ENCODE results near the gene PPARD.

Gene PPARD

DNA sequence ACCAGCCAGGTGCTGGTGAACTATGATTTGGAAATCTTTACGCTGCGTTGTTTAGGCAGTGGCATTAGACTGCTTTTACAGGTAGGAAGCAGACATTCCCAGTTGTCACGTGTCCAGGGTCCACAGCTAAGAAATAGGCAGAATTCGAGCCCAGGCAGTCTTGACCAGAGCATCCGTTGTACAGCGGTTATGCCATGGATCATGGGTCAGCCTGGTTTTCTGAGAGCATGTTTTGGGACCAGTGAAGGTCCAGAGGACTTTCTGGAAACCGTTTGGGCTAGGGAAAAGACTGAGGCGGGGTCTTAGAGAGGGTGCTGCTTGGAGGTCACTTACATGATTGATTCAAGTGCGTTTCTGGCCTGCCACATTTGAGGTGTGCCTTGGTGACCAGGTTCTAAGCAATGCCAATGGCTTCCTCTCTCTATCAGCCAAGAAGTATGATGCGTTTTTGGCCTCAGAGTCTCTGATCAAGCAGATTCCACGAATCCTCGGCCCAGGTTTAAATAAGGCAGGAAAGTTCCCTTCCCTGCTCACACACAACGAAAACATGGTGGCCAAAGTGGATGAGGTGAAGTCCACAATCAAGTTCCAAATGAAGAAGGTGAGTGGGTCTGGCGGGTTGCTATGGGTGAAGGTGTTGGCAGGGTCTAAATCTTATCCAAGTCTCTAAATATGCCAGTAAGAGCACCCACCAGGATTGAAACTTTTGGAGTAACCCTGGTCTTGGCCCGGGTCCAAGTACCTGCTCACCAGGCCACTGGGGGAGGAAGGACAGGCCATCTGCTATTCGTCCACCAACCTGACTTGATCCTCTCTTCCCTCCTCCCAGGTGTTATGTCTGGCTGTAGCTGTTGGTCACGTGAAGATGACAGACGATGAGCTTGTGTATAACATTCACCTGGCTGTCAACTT lies 127.6 kb downstream of the PPARD start:
- DNase-seq (ENCODE audit: low spot score) = peak; percentile 64

DNA sequence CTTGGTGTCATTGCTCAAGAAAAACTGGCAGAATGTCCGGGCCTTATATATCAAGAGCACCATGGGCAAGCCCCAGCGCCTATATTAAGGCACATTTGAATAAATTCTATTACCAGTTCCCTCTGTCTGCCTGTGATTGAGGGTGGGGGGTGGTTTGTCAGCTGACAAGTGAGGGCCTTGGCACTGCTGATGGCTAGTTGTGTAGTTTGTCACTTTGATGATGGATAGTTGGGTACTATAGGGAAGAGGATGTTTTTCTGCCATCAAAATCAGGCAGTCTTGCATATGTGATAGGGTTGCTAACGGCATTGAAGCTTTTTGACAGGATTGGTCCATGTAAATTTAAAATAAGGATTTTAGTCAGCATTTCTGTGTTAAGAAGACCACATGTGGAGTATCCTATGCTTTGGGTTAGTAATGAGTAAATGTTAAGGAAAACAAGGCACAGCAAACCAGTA lies 128.3 kb downstream of the PPARD start:
- DNase-seq (ENCODE audit: low spot score) = peak; percentile 49

- no peak for DNase-seq (ENCODE audit: low spot score)
Measured at GRCh38 chr6:35471836-35472345, 129.5 kb downstream of the PPARD start.

- no peak for DNase-seq (ENCODE audit: low spot score)
Measured at GRCh38 chr6:35473075-35473849, 130.9 kb downstream of the PPARD start.

GRCh38 chr6:35473850-35474130 lies 131.4 kb downstream of the PPARD start:
- DNase-seq (ENCODE audit: low spot score) = no peak

DNA sequence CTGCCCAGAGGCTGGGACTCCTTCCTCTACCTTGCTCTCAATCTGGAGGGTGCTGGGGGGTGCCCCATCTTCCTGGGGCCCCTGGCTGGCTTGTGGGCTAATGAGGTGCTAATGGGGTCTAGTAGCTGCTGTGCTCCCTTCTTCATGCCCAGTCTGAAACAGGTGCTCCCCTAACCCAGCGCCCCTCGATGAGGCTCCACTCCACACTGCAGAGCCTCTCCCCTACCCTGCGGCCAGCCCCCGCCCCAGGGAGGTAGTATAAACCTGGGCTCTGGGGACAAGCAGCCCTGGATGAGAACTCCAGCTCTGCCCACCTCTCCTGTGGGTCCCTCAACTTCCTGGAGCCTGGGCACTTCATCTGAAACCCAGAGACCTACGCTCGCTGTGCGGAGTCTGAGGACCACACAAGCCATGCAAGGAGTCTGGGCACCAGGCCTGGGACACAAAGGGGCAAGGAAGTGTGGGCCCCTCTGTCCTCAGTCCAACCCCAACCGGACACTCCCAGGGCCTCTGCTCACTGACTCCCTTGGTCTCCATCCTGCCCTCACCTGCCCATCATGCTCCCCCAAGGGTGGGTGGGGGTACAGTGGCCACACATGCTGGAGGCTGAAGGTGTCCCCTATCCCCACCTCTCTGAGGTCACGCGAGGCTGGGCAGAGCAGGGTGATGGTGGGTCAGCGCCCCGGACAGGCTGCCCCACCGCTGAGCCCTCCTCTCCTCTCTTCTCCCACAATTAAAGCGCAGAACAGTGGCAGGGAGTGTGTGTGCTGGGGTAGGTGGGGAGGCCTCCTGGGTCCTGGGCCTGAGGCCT lies 132.0 kb downstream of the PPARD start:
- DNase-seq (ENCODE audit: low spot score) = no peak

DNA sequence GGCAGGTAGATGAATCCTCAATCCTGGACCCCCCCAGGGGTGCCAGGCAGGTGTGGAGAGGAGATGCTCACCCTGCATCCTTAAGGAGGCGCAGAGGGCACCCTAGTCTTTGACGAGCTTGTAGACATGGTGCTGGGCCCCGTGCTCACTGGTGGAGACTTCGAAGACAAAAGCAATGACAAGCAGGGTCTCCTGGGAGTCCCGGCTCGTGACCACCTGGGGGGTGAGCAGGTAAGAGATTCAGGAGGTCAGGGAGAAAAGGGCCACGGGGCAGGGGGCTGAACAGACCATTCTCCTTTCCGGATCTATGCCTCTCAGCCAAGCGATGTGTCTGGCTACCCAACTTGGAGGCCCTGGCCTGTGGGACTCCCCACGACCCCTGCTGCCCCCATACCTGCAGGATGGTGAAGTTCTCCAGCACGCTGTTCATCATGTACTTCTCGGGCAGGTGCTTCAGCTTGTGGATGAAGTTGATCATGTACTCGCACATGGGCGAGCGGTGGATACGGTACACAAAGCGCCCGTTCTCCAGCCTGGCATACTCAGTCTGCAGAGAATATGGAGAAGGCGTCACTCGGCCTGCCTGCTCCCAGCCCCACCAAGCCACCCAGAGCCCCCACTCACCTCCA lies 132.7 kb downstream of the PPARD start:
- no peak for DNase-seq (ENCODE audit: low spot score)

- no peak for DNase-seq (ENCODE audit: low spot score)
Measured at GRCh38 chr6:35475573-35475972, 133.2 kb downstream of the PPARD start.

DNA sequence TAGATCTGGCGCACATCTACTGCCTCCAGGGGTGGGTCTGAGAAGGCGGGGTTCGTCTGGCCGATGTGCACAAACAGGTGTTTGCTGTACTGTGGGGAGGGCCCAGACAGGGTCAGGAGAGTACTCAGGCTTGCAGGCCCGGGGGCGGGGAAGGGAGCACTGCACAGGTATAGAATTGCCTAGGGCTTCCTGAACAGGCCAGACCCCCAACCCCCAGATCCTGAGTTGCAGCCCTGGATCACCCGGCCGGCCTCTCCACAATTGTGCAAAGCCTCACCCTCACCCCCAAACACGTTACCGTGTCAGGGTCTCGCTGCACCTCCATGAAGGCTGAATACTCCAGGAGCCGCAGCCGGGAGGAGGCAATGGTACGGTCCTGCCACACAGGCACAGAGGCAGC lies 133.6 kb downstream of the PPARD start:
- no peak for DNase-seq (ENCODE audit: low spot score)

DNA sequence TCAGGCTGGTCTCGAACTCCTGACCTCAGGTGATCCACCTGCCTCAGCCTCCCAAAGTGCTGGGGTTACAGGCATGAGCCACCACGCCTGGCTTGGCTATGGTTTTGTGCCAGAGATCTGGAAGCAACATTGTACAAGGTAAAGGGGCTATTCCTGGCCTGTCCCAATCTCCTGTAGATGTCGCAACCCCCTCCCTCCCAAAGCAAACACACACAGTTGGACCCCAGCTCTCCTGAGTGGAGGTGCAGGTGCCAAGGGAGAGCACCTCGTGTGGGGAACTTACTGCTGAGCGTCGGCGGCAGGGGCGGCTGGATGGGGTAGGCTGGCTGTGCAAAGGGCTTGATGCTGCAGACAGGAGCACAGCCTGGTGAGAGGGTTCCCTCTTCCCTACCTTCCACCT lies 134.7 kb downstream of the PPARD start:
- no peak for DNase-seq (ENCODE audit: low spot score)

Data from RKO (cell line).